ENCODE data around the gene OTOS.

Gene OTOS

GRCh38 chr2:240162032-240162431, 21.6 kb upstream of the OTOS start:
- H3K27me3 ChIP-seq (ENCODE audit: control insufficient read depth in 5 of 5, insufficient read depth in 4 of 5, low read length in 5 of 5) = peaks cover 8 to 27% (median 10%) of the 10 kb centered on the region in 5 donors

GRCh38 chr2:240161087-240161750, 20.8 kb upstream of the OTOS start:
- H3K4me3 ChIP-seq (ENCODE audit: low read depth in 1 of 5, low read length in 5 of 5) = no peak overlapping the region
- H3K27me3 ChIP-seq (ENCODE audit: control insufficient read depth in 5 of 5, insufficient read depth in 4 of 5, low read length in 5 of 5) = peaks cover 5 to 22% (median 7%) of the 10 kb centered on the region in 5 donors
- no peak overlapping the region for H3K27ac ChIP-seq (ENCODE audit: low read depth, low read length)
- H3K9me3 ChIP-seq (ENCODE audit: control insufficient read depth in 5 of 5, low read length in 5 of 5) = no peaks in the 10 kb centered on the region
- H3K36me3 ChIP-seq (ENCODE audit: control insufficient read depth in 5 of 5, insufficient read depth in 5 of 5, low read length in 5 of 5) = no peaks in the 10 kb centered on the region
- no peak overlapping the region for H3K9ac ChIP-seq (ENCODE audit: low read length in 5 of 5)
- no peaks in the 10 kb centered on the region for H3K4me1 ChIP-seq (ENCODE audit: control insufficient read depth in 5 of 5, insufficient read depth in 5 of 5, low read length in 5 of 5)

More at GRCh38 chr2:240162032-240162431, 21.6 kb upstream of the OTOS start:
- Histone ChIP-seq H3K9ac (ENCODE audit: low read length in 5 of 5) (no peak overlapping the region), H3K36me3 (ENCODE audit: control insufficient read depth in 5 of 5, insufficient read depth in 5 of 5, low read length in 5 of 5) (no peaks in the 10 kb centered on the region), H3K4me1 (ENCODE audit: control insufficient read depth in 5 of 5, insufficient read depth in 5 of 5, low read length in 5 of 5) (no peaks in the 10 kb centered on the region), H3K27ac (ENCODE audit: low read depth, low read length) (no peak overlapping the region), H3K9me3 (ENCODE audit: control insufficient read depth in 5 of 5, low read length in 5 of 5) (no peaks in the 10 kb centered on the region), H3K4me3 (ENCODE audit: low read depth in 1 of 5, low read length in 5 of 5) (no peak overlapping the region)

GRCh38 chr2:240160291-240161086, 20.0 kb upstream of the OTOS start:
- Histone ChIP-seq H3K27ac (ENCODE audit: low read depth, low read length) (no peak overlapping the region), H3K4me1 (ENCODE audit: control insufficient read depth in 5 of 5, insufficient read depth in 5 of 5, low read length in 5 of 5) (no peaks in the 10 kb centered on the region), H3K36me3 (ENCODE audit: control insufficient read depth in 5 of 5, insufficient read depth in 5 of 5, low read length in 5 of 5) (no peaks in the 10 kb centered on the region), H3K27me3 (ENCODE audit: control insufficient read depth in 5 of 5, insufficient read depth in 4 of 5, low read length in 5 of 5) (peaks cover 2 to 22% (median 7%) of the 10 kb centered on the region in 5 donors), H3K4me3 (ENCODE audit: low read depth in 1 of 5, low read length in 5 of 5) (no peak overlapping the region), H3K9ac (ENCODE audit: low read length in 5 of 5) (no peak overlapping the region), H3K9me3 (ENCODE audit: control insufficient read depth in 5 of 5, low read length in 5 of 5) (no peaks in the 10 kb centered on the region)

- no peak overlapping the region for H3K4me3 ChIP-seq (ENCODE audit: low read depth in 1 of 5, low read length in 5 of 5)
These were observed 18.9 kb upstream of the OTOS start for GRCh38 chr2:240159251-240159839.

GRCh38 chr2:240157147-240157470, 16.7 kb upstream of the OTOS start:
- no peak overlapping the region for H3K9ac ChIP-seq (ENCODE audit: low read length in 5 of 5)
- no peak overlapping the region for H3K4me3 ChIP-seq (ENCODE audit: low read depth in 1 of 5, low read length in 5 of 5)
- H3K27me3 ChIP-seq (ENCODE audit: control insufficient read depth in 5 of 5, insufficient read depth in 4 of 5, low read length in 5 of 5) = peaks cover 5 to 33% (median 8%) of the 10 kb centered on the region in 5 donors
- peaks cover 0 to 7% (median 5%) of the 10 kb centered on the region in 5 donors for H3K9me3 ChIP-seq (ENCODE audit: control insufficient read depth in 5 of 5, low read length in 5 of 5)
- H3K36me3 ChIP-seq (ENCODE audit: control insufficient read depth in 5 of 5, insufficient read depth in 5 of 5, low read length in 5 of 5) = no peaks in the 10 kb centered on the region
- H3K27ac ChIP-seq (ENCODE audit: low read depth, low read length) = no peak overlapping the region
- H3K4me1 ChIP-seq (ENCODE audit: control insufficient read depth in 5 of 5, insufficient read depth in 5 of 5, low read length in 5 of 5) = no peaks in the 10 kb centered on the region

More at GRCh38 chr2:240159251-240159839, 18.9 kb upstream of the OTOS start:
- Histone ChIP-seq H3K9ac (ENCODE audit: low read length in 5 of 5) (no peak overlapping the region), H3K27me3 (ENCODE audit: control insufficient read depth in 5 of 5, insufficient read depth in 4 of 5, low read length in 5 of 5) (peaks cover 2 to 32% (median 8%) of the 10 kb centered on the region in 5 donors), H3K9me3 (ENCODE audit: control insufficient read depth in 5 of 5, low read length in 5 of 5) (no peaks in the 10 kb centered on the region), H3K36me3 (ENCODE audit: control insufficient read depth in 5 of 5, insufficient read depth in 5 of 5, low read length in 5 of 5) (no peaks in the 10 kb centered on the region), H3K4me1 (ENCODE audit: control insufficient read depth in 5 of 5, insufficient read depth in 5 of 5, low read length in 5 of 5) (no peaks in the 10 kb centered on the region), H3K27ac (ENCODE audit: low read depth, low read length) (no peak overlapping the region)

- no peak overlapping the region for H3K4me3 ChIP-seq (ENCODE audit: low read depth in 1 of 5, low read length in 5 of 5)
- H3K36me3 ChIP-seq (ENCODE audit: control insufficient read depth in 5 of 5, insufficient read depth in 5 of 5, low read length in 5 of 5) = no peaks in the 10 kb centered on the region
- no peak overlapping the region for H3K9ac ChIP-seq (ENCODE audit: low read length in 5 of 5)
- H3K9me3 ChIP-seq (ENCODE audit: control insufficient read depth in 5 of 5, low read length in 5 of 5) = peaks cover 0 to 7% (median 5%) of the 10 kb centered on the region in 5 donors
- H3K27ac ChIP-seq (ENCODE audit: low read depth, low read length) = no peak overlapping the region
- H3K4me1 ChIP-seq (ENCODE audit: control insufficient read depth in 5 of 5, insufficient read depth in 5 of 5, low read length in 5 of 5) = no peaks in the 10 kb centered on the region
- H3K27me3 ChIP-seq (ENCODE audit: control insufficient read depth in 5 of 5, insufficient read depth in 4 of 5, low read length in 5 of 5) = peaks cover 7 to 31% (median 8%) of the 10 kb centered on the region in 5 donors
These were observed 16.1 kb upstream of the OTOS start for GRCh38 chr2:240156435-240157146.

GRCh38 chr2:240155745-240156390, 15.4 kb upstream of the OTOS start:
- no peak overlapping the region for H3K4me3 ChIP-seq (ENCODE audit: low read depth in 1 of 5, low read length in 5 of 5)
- no peaks in the 10 kb centered on the region for H3K36me3 ChIP-seq (ENCODE audit: control insufficient read depth in 5 of 5, insufficient read depth in 5 of 5, low read length in 5 of 5)
- H3K27me3 ChIP-seq (ENCODE audit: control insufficient read depth in 5 of 5, insufficient read depth in 4 of 5, low read length in 5 of 5) = peaks cover 8 to 29% (median 14%) of the 10 kb centered on the region in 5 donors
- H3K9me3 ChIP-seq (ENCODE audit: control insufficient read depth in 5 of 5, low read length in 5 of 5) = peaks cover 0 to 7% (median 5%) of the 10 kb centered on the region in 5 donors
- H3K27ac ChIP-seq (ENCODE audit: low read depth, low read length) = no peak overlapping the region
- no peaks in the 10 kb centered on the region for H3K4me1 ChIP-seq (ENCODE audit: control insufficient read depth in 5 of 5, insufficient read depth in 5 of 5, low read length in 5 of 5)
- H3K9ac ChIP-seq (ENCODE audit: low read length in 5 of 5) = no peak overlapping the region

- peaks cover 0 to 7% (median 5%) of the 10 kb centered on the region in 5 donors for H3K9me3 ChIP-seq (ENCODE audit: control insufficient read depth in 5 of 5, low read length in 5 of 5)
- H3K27me3 ChIP-seq (ENCODE audit: control insufficient read depth in 5 of 5, insufficient read depth in 4 of 5, low read length in 5 of 5) = peaks cover 8 to 28% (median 16%) of the 10 kb centered on the region in 5 donors
- H3K4me3 ChIP-seq (ENCODE audit: low read depth in 1 of 5, low read length in 5 of 5) = no peak overlapping the region
- no peaks in the 10 kb centered on the region for H3K4me1 ChIP-seq (ENCODE audit: control insufficient read depth in 5 of 5, insufficient read depth in 5 of 5, low read length in 5 of 5)
- no peak overlapping the region for H3K9ac ChIP-seq (ENCODE audit: low read length in 5 of 5)
- no peak overlapping the region for H3K27ac ChIP-seq (ENCODE audit: low read depth, low read length)
- H3K36me3 ChIP-seq (ENCODE audit: control insufficient read depth in 5 of 5, insufficient read depth in 5 of 5, low read length in 5 of 5) = no peaks in the 10 kb centered on the region
These were observed 14.7 kb upstream of the OTOS start for GRCh38 chr2:240155048-240155744.

GRCh38 chr2:240154606-240155005, 14.1 kb upstream of the OTOS start:
- Histone ChIP-seq H3K27ac (ENCODE audit: low read depth, low read length) (no peak overlapping the region), H3K4me1 (ENCODE audit: control insufficient read depth in 5 of 5, insufficient read depth in 5 of 5, low read length in 5 of 5) (no peaks in the 10 kb centered on the region), H3K9ac (ENCODE audit: low read length in 5 of 5) (no peak overlapping the region), H3K4me3 (ENCODE audit: low read depth in 1 of 5, low read length in 5 of 5) (no peak overlapping the region), H3K36me3 (ENCODE audit: control insufficient read depth in 5 of 5, insufficient read depth in 5 of 5, low read length in 5 of 5) (no peaks in the 10 kb centered on the region), H3K9me3 (ENCODE audit: control insufficient read depth in 5 of 5, low read length in 5 of 5) (peaks cover 0 to 7% (median 5%) of the 10 kb centered on the region in 5 donors), H3K27me3 (ENCODE audit: control insufficient read depth in 5 of 5, insufficient read depth in 4 of 5, low read length in 5 of 5) (peaks cover 9 to 31% (median 20%) of the 10 kb centered on the region in 5 donors)

All from subcutaneous abdominal adipose tissue (tissue), 5 donors.